DND-41 (cell line): ENCODE measurements around the gene C17orf100.
"Not testable (repeated sequence)": the region's sequence is repeated elsewhere in the genome, so short reads cannot be mapped to it uniquely, and the experiment has no call there.

Source experiments
- ATAC-seq: fragments of 200-7000 bp; cut with Tn5 transposase; 3 replicates; pipeline ENCODE4 v1.9.1; 2021; ENCODE audit warnings: low read depth; ENCODE audit not compliant: insufficient read depth
- DNase-seq: peaks from one replicate; pipeline ENCODE4 v3.0.0-alpha.2; 2020
- H2AFZ ChIP-seq: 2 replicates; pipeline ENCODE4 v1.6.0; 2012; ENCODE audit warnings: low read depth, low read length
- H3K27ac ChIP-seq: 2 replicates; pipeline ENCODE4 v1.5.1; 2012; ENCODE audit warnings: low read length, inconsistent platforms
- H3K27me3 ChIP-seq: fragments of 200-600 bp; sonication (generic); 2 replicates; pipeline ENCODE4 v1.6.0; 2012; ENCODE audit warnings: low read length, mild to moderate bottlenecking, inconsistent platforms; ENCODE audit not compliant: insufficient read depth, poor library complexity
- H3K36me3 ChIP-seq: 2 replicates; pipeline ENCODE4 v1.5.1; 2012; ENCODE audit warnings: low read length, inconsistent platforms; ENCODE audit not compliant: insufficient read depth
- H3K4me1 ChIP-seq: 2 replicates; pipeline ENCODE4 v1.5.1; 2012; ENCODE audit warnings: mild to moderate bottlenecking, low read length; ENCODE audit not compliant: insufficient read depth
- H3K4me2 ChIP-seq: 2 replicates; pipeline ENCODE4 v1.6.0; 2012; ENCODE audit warnings: mild to moderate bottlenecking, moderate library complexity, low read length, inconsistent platforms; ENCODE audit not compliant: insufficient read depth
- H3K4me3 ChIP-seq, 2 experiments: fragments of 200-600 bp in 1 of 2; shearing (Covaris generic) in 1 of 2; 2 replicates each; pipeline ENCODE4 v1.5.1; 2012 to 2016; ENCODE audit warnings: inconsistent platforms in 2 of 2, low read length in 2 of 2, mild to moderate bottlenecking in 2 of 2, low read depth in 1 of 2, moderate library complexity in 1 of 2
- H3K79me2 ChIP-seq: 2 replicates; pipeline ENCODE4 v1.6.0; 2012; ENCODE audit warnings: low read length, inconsistent platforms; ENCODE audit not compliant: insufficient read depth
- H3K9ac ChIP-seq: 2 replicates; pipeline ENCODE4 v1.6.0; 2012; ENCODE audit warnings: low read depth, mild to moderate bottlenecking, inconsistent platforms, low read length, moderate library complexity
- H3K9me3 ChIP-seq: 2 replicates; pipeline ENCODE4 v1.5.1; 2012; ENCODE audit warnings: low read length, moderate library complexity, mild to moderate bottlenecking, inconsistent platforms; ENCODE audit not compliant: insufficient read depth, severe bottlenecking
- H4K20me1 ChIP-seq: 2 replicates; pipeline ENCODE4 v1.6.0; 2012; ENCODE audit warnings: low read length; ENCODE audit not compliant: insufficient read depth
- CTCF ChIP-seq: IDR thresholded peaks from 2 replicates; pipeline ENCODE4 v1.5.1; 2012; ENCODE audit warnings: borderline replicate concordance, low read length, moderate library complexity, mild to moderate bottlenecking; ENCODE audit not compliant: poor library complexity, severe bottlenecking; ENCODE audit errors: extremely low read depth
- EZH2 ChIP-seq: IDR thresholded peaks from 3 replicates; pipeline ENCODE4 v1.6.1; 2012; ENCODE audit warnings: borderline replicate concordance, low read depth, mild to moderate bottlenecking, moderate library complexity, low read length, inconsistent platforms; ENCODE audit not compliant: severe bottlenecking

C17orf100 gene

GRCh38 chr17:6686026-6686425, 34.5 kb downstream of the C17orf100 start:
- Histone ChIP-seq H3K9ac (no peak overlapping the region), H3K4me3 (no peak overlapping the region), H4K20me1 (peaks cover 6% of the 10 kb centered on the region; the same call in 1 of the 2 replicates), H3K27me3 (peaks cover 25% of the 10 kb centered on the region), H3K79me2 (no peaks in the 10 kb centered on the region), H3K9me3 (no peaks in the 10 kb centered on the region), H2AFZ (no peak overlapping the region), H3K4me2 (no peak overlapping the region), H3K4me1 (no peaks in the 10 kb centered on the region), H3K27ac (no peak overlapping the region), H3K36me3 (no peaks in the 10 kb centered on the region)
- TF ChIP-seq EZH2 (no peak), CTCF (no peak)
- no peak for DNase-seq
- no peak for ATAC-seq

GRCh38 chr17:6688944-6689343, 37.4 kb downstream of the C17orf100 start:
- Histone ChIP-seq H3K4me2 (no peak overlapping the region), H3K9me3 (no peaks in the 10 kb centered on the region), H3K27ac (no peak overlapping the region), H2AFZ (no peak overlapping the region), H3K79me2 (no peaks in the 10 kb centered on the region), H3K36me3 (no peaks in the 10 kb centered on the region), H3K4me3 (no peak overlapping the region), H4K20me1 (no peaks in the 10 kb centered on the region; the same call in 1 of the 2 replicates), H3K9ac (no peak overlapping the region), H3K4me1 (no peaks in the 10 kb centered on the region), H3K27me3 (peaks cover 16% of the 10 kb centered on the region)
- DNase-seq = no peak
- TF ChIP-seq EZH2 (no peak), CTCF (no peak)
- no peak for ATAC-seq

- Histone ChIP-seq H3K4me1 (no peaks in the 10 kb centered on the region), H3K79me2 (no peaks in the 10 kb centered on the region), H3K27ac (no peak overlapping the region), H3K27me3 (peaks cover 13% of the 10 kb centered on the region), H4K20me1 (no peaks in the 10 kb centered on the region; the same call in 1 of the 2 replicates), H3K9me3 (no peaks in the 10 kb centered on the region), H3K4me3 (no peak overlapping the region), H2AFZ (no peak overlapping the region), H3K36me3 (no peaks in the 10 kb centered on the region), H3K9ac (no peak overlapping the region), H3K4me2 (no peak overlapping the region)
- TF ChIP-seq EZH2 = no peak
- TF ChIP-seq CTCF = no peak
- DNase-seq (no peak), ATAC-seq (no peak)
Observed at GRCh38 chr17:6690641-6691040, 39.1 kb downstream of the C17orf100 start.

GRCh38 chr17:6691546-6691945, 40.0 kb downstream of the C17orf100 start:
- no peaks in the 10 kb centered on the region for H3K36me3 ChIP-seq
- H3K27ac ChIP-seq = no peak overlapping the region
- no peaks in the 10 kb centered on the region; the same call in 1 of the 2 replicates for H4K20me1 ChIP-seq
- H3K4me2 ChIP-seq = no peak overlapping the region
- no peaks in the 10 kb centered on the region for H3K9me3 ChIP-seq
- no peak for TF ChIP-seq EZH2
- no peak for TF ChIP-seq CTCF
- no peaks in the 10 kb centered on the region for H3K79me2 ChIP-seq
- no peak overlapping the region for H3K9ac ChIP-seq
- H3K4me3 ChIP-seq = no peak overlapping the region
- DNase-seq = no peak
- ATAC-seq = no peak
- H3K4me1 ChIP-seq = no peaks in the 10 kb centered on the region
- H3K27me3 ChIP-seq = peaks cover 15% of the 10 kb centered on the region
- no peak overlapping the region for H2AFZ ChIP-seq

GRCh38 chr17:6691958-6692357, 40.4 kb downstream of the C17orf100 start:
- H3K36me3 ChIP-seq, DNase-seq, H2AFZ ChIP-seq, H3K4me3 ChIP-seq, ATAC-seq, H3K9me3 ChIP-seq, H3K4me2 ChIP-seq, H3K9ac ChIP-seq, H3K27ac ChIP-seq, H4K20me1 ChIP-seq, H3K4me1 ChIP-seq, H3K79me2 ChIP-seq: not testable (repeated sequence)
- peaks cover 14% of the 10 kb centered on the region for H3K27me3 ChIP-seq
